Measurements from ENCODE around the gene CD1D.
A peak's percentile ranks its signal among the peaks of the same experiment; 100 is the strongest.
"Not testable (repeated sequence)": the region's sequence is repeated elsewhere in the genome, so short reads cannot be mapped to it uniquely, and the experiment has no call there.

CD1D gene

DNA sequence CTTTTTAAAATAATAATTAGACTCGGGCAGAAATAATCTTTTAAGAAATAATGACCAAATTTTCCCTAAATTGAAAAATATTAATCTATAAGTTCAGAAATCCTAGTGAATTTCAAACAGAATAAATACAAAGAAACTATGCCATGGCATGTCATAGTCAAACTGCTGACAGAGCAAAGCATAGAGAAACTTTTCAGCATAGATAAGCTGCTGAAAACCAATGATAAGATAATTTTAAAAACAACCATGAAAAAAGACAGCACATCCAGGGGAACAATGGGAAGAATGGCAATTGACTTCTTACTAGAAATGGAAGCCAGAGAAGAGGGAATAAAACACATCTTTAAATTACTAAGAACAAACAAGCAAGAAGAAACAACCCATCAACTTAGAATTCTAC, 19.8 kb downstream of the CD1D start:
- TF ChIP-seq, protein P1, sequence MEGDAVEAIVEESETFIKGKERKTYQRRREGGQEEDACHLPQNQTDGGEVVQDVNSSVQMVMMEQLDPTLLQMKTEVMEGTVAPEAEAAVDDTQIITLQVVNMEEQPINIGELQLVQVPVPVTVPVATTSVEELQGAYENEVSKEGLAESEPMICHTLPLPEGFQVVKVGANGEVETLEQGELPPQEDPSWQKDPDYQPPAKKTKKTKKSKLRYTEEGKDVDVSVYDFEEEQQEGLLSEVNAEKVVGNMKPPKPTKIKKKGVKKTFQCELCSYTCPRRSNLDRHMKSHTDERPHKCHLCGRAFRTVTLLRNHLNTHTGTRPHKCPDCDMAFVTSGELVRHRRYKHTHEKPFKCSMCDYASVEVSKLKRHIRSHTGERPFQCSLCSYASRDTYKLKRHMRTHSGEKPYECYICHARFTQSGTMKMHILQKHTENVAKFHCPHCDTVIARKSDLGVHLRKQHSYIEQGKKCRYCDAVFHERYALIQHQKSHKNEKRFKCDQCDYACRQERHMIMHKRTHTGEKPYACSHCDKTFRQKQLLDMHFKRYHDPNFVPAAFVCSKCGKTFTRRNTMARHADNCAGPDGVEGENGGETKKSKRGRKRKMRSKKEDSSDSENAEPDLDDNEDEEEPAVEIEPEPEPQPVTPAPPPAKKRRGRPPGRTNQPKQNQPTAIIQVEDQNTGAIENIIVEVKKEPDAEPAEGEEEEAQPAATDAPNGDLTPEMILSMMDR (IDR thresholded peaks at IDR 0.05; ENCODE audit: insufficient read depth, low read depth, low read length, missing control alignments), result no peak
- no peak for DNase-seq (ENCODE audit: low read depth)
- H3K4me3 ChIP-seq (ENCODE audit: low read depth, low read length), result no peak overlapping the region

DNA sequence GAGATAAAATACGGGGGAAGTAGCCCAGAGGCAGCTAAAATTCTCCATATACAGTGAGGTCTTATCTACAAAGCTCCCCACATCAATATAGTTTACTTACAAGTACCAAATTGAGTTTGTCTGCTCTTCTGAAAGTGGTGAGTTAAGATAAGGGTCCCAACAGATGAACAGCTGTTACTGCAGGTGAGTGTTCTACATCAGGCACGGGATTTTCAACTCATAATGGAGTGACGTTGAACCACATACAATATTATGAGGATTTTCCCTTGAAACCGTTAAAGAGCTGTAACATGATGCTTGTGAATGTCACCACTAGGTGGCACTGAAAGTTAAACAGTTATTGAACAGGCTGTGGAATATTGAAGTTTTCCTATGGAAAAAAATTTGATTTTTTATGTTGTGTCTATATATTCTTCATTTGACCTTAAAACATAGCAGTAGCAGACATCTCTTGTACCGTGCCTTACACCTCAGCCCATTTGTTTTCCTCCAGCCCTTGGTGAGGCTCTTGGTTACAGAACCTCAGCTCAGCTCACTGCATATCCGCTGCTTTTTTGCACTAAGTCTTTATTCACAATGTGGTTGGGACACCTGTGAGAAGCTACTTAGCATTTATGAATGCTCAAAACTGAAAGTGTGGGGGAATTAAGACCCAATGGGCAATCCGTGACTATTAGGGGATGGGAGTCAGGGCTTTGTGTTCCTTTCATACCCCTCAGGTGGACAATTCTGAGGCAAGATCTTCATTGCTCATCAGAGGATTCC, 23.2 kb downstream of the CD1D start:
- TF ChIP-seq, protein P1 (IDR thresholded peaks at IDR 0.05; ENCODE audit: insufficient read depth, low read depth, low read length, missing control alignments), result peak; percentile 61
- H3K4me3 ChIP-seq (ENCODE audit: low read depth, low read length), result no peak overlapping the region
- peak; percentile 49 for DNase-seq (ENCODE audit: low read depth)

DNA sequence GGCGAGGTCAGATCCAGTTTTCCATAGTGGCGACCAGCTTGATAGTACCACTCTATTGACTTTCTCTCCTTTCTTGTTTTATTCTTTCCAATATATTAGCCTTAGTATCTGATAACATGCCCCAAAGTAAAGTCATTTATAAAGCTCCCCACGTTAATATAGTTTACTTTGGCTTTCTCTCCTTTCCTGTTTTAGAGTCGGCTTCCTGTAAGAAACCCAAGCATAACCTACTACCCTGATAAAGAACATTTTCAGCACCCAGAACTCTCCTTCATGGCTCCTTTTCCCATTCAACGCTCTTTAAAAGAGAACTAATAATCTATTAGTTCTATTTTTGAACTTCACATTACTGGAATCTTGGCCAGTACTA, 23.7 kb downstream of the CD1D start:
- no peak for DNase-seq (ENCODE audit: low read depth)
- H3K4me3 ChIP-seq (ENCODE audit: low read depth, low read length), result no peak overlapping the region
- TF ChIP-seq, protein P1 (IDR thresholded peaks at IDR 0.05; ENCODE audit: insufficient read depth, low read depth, low read length, missing control alignments), result no peak

DNA sequence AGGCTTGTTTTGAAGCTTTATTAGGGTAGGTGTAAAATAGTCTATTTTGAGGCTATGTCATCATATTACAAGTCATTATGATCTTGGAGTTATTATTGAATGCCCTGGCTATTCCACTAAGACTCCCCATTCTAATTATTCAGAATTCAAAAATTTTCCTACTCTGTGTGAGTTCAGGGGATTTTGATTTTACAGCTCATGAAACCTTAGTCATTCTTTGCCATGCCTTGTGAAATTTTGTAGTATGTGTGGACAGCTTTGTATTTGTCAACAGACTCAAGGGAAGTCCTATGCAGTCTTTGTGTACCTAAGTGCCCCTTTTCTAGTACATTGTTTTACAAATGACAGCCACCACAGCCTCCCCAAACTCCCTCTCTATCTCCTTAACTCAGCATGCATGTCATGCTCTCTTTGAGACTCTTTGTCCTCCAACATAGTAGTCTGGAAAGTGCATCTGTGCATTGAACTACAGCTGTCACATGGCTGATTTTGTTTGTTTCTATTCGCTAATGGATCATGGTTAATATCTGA, 28.0 kb downstream of the CD1D start:
- H3K4me3 ChIP-seq (ENCODE audit: low read depth, low read length), result no peak overlapping the region
- TF ChIP-seq, protein P1 (IDR thresholded peaks at IDR 0.05; ENCODE audit: insufficient read depth, low read depth, low read length, missing control alignments), result no peak
- no peak for DNase-seq (ENCODE audit: low read depth)

DNA sequence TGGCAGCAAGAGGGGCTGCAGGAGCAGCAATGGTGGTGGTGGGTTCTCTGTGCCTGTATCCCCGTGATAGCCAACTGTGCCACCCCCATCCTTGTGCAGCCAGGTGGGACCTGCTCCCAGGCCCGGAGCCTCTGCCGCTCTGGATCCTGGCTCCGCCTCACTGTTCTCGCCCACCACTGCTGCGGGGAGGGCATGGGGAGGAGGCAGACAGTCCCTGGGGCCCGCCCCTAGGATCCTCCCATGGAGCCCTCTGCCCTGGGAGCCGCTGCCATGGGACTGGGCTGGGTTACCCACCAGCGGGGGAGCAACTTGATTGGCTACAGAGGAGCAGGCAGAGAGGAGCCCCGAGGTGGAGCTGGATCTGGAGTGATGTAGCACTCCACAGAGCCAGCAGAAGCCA, 31.6 kb downstream of the CD1D start:
- TF ChIP-seq, protein P1 (IDR thresholded peaks at IDR 0.05; ENCODE audit: insufficient read depth, low read depth, low read length, missing control alignments), result no peak
- no peak for DNase-seq (ENCODE audit: low read depth)
- H3K4me3 ChIP-seq (ENCODE audit: low read depth, low read length), result no peak overlapping the region

DNA sequence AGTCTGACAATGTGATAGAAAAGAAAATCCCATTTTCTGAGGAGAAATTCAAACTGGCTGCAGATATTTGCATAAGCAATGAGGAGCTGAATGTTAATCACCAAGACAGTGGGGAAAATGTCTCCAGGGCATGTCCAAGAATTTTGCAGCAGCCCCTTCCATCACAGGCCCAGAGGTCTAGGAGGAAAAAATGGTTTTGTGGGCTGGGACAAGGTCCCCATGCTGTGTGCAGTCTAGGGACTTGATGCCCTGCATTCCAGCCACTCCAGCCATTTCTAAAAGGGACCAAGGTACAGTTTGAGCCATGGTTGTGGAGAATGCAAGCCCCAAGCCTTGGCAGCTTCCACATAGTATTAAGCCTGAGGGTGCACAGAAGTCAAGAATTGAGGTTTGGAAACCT, 42.8 kb downstream of the CD1D start:
- not testable (repeated sequence) for DNase-seq (ENCODE audit: low read depth); H3K4me3 ChIP-seq (ENCODE audit: low read depth, low read length)

DNA sequence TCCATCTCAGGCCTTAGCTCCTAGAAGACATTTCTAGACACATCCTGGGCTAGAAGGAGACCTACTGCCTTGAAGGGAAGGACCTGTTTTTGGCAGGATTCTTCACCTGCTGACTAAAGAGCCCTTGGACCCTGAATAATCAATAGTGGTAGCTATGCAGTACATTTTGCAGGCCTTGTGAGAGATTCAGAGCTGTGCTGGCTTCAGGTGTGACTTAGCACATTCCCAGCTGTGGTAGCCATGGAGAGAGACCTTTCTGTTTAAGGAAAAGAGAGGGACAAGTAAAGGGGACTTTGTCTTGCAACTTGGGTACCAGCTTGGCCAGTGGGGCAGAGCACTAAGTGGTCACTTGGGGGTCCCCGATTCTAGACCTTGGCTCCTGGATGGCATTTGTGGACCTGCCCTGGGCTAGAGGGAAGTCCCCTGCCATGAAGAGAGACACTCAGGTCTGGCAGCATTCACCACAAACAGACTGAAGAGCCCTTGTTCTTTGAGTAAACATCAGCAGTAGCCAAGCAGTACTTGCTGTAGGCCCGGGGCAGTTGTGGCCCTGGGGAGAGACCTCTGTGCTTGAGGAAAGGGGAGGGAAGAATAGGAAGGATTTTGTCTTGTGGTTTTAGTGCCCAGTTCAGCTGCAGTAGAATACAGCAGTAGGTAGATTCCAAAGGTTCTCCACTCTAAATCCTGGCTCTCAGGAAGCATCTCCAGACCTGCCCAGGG, 47.4 kb downstream of the CD1D start:
- H3K4me3 ChIP-seq (ENCODE audit: low read depth, low read length), result no peak overlapping the region
- DNase-seq (ENCODE audit: low read depth), result no peak
- TF ChIP-seq, protein P1 (IDR thresholded peaks at IDR 0.05; ENCODE audit: insufficient read depth, low read depth, low read length, missing control alignments), result no peak

Data from GM12865 (cell line).